Subcutaneous adipose tissue (tissue), 4 donors: ENCODE measurements around the gene ABCF3. TPM values are rescaled to one million over a fixed set of nuclear protein-coding genes. Genes with fewer than 3 reads are reported as not detected.

Experiments used
- CTCF ChIP-seq: fragments of 450-650 bp; IDR thresholded peaks from one replicate; pipeline ENCODE4 v1.5.1; 2016; ENCODE audit warnings: low read depth, mild to moderate bottlenecking, control low read depth, antibody characterized with exemption, moderate library complexity
- total RNA-seq, 4 donors: library from RNA; depleted of rRNA; stranded (reverse); fragments of >200 nt; gene quantifications; one replicate each; pipeline ENCODE4 v1.1.0, GENCODE V29; 2016

The ABCF3 gene
- total RNA-seq, 4 donors from 2014 or later: 40.8 to 72.5 (median 54.0) TPM

- no peak for TF ChIP-seq CTCF
Observed at GRCh38 chr3:184175981-184176376, 10.0 kb upstream of the ABCF3 start.

DNA sequence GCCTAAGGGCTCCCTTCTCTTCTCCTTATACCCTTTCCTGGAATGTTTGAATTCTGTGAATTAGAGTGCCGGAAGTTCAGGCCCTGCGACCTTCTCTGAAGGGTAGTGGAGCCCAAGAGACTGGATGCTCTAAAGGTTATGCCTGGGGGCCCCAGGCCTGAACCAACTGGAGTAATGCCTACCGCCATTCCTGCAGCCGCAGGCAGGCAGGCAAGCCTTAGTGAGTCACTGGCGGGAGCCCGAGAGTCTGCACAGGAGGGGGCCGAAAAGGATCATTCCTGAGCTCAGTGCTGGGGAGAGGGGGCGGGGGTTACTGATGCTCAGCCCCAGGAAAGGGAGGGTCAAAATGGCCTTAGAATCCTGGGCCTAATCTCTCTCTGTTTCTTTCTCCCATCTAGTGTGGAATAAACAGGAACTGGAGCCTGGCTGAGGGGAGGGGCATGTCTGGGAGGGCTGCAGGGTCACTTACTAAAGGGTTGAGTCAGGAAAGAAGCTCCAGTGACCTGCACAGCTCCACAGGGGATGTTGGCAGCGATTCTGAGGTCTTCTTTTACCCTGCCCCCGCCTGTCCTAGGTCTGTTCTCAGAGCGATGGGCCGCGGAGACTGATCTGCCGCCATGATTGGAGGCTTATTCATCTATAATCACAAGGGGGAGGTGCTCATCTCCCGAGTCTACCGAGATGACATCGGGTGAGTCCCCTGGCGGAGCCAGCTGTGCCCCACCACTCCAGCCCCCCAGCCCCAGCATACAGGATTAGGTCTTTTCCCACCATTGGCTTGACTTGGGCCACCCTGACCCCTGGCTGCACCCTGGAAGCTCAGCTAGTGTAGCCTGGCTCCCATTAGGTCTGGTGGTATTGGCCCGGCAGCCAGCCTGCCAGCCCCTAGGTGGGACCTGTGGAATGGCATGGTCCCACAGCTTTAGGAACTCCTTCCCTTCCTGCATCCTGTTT, 9.3 kb upstream of the ABCF3 start:
- TF ChIP-seq CTCF: no peak

GRCh38 chr3:184177331-184177731, 8.7 kb upstream of the ABCF3 start:
- TF ChIP-seq CTCF: no peak

DNA sequence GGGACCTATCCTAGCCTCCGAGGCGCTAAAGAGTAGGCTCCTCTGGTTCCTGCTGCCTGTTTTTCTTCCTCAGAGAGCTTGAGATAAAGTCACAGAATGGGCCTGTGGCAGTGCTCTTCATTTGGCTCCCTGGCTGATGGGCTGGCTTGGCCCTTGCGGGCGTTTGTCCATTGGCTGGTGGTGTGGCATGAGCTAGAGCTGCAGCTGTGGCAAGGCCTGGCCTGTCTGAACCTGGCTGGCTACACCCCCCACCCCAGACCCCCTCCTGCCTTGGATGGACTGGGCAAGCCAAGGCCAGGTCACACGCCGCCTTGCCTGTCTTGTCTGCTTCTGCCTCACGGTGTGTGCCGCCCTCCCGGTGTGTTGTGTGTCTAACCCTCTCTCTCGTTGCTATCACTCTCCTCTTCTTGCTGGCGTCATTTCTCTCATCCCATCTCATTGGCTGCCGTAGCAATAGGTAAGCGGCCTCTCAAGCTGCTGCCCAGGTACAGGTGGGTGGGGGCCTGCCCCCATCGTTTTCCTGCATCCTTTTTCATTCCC, 8.2 kb upstream of the ABCF3 start:
- TF ChIP-seq CTCF: no peak

- TF ChIP-seq CTCF: no peak
Observed at GRCh38 chr3:184178521-184179138, 7.4 kb upstream of the ABCF3 start.

DNA sequence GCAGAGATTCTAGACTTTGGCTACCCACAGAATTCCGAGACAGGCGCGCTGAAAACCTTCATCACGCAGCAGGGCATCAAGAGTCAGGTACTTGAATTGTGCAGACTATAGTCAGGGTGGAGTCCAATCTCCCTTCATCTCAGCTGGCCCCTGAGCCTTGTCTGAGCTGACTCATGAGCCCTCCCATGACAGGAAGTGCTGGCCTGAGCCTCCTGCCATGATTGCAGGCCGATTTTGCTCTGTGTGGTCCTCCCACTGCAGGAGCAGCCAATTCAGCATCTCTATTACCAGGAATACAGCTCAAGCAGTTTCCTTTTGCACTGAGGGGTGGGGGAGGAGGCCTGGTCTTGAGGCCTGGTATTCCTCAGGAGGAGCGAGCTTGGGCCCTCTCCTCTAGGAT, 5.8 kb upstream of the ABCF3 start:
- TF ChIP-seq CTCF: no peak

DNA sequence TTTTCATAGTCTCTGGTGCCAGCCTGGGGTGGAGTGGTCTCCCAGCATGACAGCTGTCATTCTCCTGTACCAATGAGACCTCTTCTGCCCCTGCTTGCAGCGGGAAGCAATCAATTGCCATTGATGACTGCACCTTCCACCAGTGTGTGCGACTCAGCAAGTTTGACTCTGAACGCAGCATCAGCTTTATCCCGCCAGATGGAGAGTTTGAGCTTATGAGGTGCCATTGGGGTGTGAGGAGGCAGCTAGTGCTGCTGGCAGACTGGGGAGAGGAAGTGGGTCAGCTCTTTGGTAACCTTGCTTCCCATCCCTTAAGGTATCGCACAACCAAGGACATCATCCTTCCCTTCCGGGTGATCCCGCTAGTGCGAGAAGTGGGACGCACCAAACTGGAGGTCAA, 4.4 kb upstream of the ABCF3 start:
- TF ChIP-seq CTCF: no peak
